Measurements from ENCODE around the gene UNC119B.
"Not testable (repeated sequence)": the region's sequence is repeated elsewhere in the genome, so short reads cannot be mapped to it uniquely, and the experiment has no call there.

Gene UNC119B

DNA sequence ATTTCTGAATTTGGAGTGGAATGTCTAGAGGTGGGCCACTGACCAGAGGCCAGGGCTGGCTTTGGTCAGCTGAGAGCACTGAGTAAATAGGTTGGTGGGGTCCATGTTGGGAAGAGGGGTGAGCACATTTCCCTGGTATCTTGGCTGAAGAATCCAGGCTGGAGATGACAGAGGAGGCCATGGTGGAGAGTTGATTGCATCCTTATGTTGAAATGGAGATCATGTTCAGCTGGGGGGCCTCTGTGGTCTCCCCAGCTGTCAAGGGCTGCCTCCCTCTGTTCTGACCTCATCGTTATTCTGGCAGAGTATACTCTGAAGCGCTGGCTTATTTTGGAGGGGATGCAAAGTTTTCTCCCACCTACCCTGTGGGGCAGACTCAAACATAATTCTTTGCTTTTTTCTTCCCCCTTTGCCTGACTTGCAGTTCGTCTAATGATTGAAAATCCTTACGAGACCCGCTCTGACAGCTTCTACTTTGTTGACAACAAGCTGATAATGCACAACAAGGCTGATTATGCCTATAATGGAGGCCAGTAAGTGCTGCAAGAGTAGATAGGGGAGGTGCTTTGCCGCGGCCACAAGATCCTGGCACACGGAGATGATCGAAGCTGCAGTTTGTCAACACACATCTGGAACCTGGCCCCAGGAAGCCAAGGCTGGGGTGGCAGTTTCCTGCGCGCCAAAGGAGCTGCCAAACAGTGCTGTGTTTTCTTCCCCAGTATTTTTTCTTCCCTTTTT, 9.4 kb downstream of the UNC119B start:
- no peak for DNase-seq (ENCODE audit: low read depth)

DNA sequence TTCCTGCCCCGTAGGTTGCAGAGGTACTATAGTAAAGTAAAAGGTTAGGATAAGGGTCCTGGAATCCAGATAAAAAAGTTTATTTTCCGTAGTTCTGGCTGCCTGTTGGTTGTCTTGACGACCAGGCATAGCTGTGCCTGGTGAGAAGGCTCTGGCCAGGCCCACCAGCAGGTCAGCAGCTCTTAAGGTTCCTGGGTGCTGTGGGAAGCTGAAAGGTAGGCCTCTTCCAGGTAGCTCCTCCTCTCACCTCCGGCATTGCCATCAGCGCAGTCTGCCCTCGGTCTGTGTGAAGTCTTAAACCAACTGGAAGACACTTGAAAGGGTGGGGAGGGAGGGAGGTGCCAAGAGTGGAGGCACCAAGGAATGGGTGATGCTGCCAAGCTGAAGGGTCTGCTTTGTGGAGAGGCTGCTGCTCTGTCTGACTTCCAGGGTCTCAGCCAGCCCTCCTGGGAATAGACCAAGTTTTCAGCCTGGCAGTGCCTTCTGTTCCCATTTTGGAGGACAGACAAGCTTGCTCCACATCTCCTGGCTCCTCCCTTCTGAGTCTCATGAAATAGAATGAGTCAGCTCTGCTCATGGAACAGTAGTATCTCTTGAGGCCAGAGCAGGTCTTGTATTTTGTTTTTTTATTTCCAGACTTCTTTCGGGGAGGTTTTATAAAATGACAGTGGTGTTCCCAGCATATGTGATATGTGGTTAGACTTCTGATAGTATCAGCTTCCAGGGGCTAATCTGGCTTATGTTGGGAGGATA, 10.2 kb downstream of the UNC119B start:
- DNase-seq (ENCODE audit: low read depth): peak; percentile 75

DNA sequence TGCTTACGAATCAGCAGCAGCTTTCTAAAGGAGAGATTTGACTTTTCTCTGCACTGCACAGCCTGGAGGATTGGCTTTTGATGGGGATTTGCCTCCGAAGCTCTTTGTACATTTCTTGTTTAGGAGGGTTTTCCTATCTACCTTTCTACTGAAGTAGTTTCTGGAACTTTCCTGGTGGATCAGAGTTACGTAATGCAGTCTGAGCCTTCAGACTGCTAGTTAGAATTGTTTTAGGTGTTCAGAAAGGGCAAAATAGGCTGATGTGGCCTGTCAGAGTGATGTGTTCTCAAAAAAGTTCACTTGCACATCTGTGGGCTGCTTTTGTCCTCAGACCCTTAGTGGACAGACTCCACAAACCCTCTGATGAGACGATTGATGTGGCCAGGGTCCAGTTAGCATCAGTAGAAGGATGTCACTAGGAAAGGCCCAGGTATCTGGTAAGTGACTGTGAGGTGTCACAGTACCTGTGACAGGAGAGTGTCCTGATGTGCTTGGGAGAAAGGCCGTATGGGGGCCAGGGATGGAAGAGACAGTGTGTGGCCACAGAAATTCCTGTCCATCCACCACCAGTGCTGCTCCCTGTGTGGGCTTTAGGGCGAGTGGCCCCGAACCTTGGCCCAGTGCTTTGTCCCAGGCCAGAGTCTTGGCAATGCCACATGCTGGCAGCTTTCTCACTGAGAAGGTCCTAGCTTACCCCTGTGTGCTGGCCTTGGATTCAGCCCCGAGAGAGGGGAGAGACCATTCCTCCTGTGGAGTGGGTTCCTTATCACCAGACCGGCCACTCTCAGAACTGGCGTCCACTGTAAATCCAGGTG, 10.9 kb downstream of the UNC119B start:
- DNase-seq (ENCODE audit: low read depth): no peak

DNA sequence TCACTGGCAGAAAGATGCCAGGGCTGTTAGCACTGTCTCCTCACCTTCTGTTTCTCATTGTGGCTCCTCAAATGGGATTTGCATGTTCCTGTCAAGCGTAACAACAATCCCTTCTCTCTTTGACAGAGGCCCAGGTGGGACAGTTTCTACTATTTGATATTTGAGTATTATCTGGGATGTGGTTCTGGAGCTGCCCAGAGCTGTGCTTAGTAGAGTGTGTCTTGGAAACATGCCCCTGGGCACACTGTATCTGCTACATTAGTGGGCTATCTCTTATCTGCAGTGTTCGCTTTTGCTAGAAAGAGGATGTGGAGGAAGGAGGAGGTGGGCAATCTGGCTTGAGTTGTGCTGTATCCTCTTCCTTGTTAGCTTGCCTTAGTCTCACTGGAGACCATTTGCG, 11.6 kb downstream of the UNC119B start:
- DNase-seq (ENCODE audit: low read depth): no peak

DNA sequence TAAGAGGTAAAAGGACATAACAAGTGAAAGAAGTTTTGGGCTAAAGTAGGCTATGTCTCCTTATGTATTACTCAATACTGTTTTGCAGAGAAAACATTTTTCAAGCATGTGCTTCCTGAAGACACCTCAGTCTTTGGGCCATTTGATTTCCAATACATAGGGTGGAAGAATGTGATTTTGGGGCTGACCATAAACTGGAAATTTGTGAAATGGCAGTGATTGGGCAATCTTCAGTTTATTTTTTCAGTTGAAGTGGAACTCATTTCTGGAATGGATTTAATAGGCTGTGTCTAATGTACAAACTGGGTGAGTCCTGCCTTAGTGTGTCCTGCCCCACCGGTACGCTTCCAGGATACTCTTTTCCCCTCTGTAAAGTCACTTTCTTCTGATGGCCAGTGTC, 12.5 kb downstream of the UNC119B start:
- no peak for DNase-seq (ENCODE audit: low read depth)

DNA sequence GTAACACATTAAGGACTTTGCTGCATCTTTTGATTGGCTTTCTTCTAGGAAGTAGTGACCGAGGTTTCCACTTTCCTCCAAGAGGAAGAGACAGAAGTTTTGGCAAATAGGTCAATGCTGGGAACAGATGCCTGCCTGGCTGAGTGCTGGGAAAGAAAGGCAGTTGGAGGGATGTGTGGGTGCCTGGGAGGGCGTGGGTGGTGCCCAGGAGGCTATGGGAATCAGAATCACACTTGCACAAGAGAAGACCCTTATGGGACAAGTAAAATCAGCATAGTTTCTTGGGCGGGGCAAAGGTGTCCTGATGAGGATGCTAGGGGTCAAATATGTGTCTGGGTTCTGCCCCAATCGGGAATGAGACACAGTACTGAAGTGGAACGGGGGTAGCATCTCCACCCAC, 14.5 kb downstream of the UNC119B start:
- DNase-seq (ENCODE audit: low read depth): no peak

DNA sequence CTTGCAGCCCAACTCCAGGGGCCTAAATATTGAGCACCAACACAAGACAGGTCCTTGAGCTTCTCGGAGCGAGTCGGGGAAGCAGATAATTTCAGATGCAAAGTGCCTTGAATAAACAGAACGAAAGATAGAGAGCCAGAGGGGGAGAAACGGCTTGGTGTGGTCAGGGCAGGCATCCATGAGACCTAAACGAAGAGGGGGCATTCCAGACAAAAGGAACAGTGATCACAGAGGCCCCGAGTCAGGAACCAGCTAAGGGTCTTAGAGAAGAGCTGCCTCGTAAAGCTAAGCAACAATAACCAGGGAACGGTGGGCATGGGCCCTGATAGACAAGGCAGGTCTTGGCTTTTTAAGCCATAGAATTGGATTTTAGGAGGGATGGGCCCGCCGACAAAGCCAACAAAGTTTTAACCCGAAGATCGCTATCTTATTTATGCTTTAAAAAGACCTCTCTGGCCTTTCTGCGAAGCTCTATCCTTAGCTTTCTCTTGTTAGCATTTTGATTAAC, 14.9 kb downstream of the UNC119B start:
- DNase-seq (ENCODE audit: low read depth): no peak

DNA sequence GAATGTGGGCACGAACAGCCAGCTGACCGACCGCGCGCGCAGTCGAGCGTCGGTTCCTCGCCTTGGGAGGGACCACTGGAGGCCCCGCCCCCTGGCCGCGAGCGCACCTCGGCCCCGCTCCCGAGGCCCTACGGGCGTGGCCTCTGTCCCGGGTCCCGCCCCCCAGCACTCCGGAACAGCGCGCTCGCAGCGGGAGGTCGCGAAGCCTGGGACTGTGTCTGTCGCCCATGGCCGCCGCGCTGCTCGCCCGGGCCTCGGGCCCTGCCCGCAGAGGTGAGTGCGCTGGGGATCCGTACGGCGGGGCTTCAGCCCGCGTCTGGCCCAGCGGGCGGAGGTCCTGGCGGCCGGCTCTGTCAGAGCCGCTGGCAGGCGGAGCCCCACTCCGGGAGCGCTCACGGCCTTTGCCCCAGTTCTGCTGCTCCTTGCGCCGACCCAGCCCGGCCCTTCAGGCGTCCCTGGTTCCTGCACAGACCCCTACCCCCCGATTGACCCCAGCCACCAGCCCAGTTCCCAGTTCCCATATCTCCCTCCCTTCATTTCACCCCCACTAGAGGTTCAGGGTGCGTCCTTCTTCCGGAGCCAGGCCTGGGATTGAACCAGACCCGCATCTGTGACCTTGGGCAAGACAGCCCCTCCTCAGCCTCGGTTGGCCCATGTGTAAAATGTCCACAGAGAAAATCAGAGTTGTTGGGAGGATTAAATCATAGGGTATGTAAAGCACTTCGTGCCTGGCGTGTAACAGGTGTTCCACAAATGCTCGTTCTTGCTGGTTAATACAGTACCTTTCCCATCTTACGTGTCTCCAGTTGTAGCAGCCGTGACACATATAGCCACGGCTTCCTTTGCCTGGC, 15.6 kb downstream of the UNC119B start, which contains the start of gene ACADS:
ACADS (plus strand) TSS at position 168 of the 851 bp plus-strand sequence; CDS start at position 228, 60 bp downstream.
- peak; percentile 68 for DNase-seq (ENCODE audit: low read depth)

DNA sequence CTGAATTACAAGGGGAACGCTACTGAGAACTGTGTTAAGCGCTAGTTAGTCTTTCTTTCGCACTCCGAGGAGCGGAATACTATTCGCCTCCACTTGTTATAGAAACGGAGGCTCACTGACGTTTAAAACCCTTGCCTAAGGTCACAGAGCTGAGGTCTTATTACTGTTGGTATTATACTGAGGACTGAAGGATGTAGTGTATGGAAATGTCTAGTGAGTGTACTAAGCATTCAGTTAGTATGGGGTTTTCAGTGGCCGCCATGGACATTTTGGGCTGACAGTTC, 16.2 kb downstream of the UNC119B start:
- DNase-seq (ENCODE audit: low read depth): no peak

DNA sequence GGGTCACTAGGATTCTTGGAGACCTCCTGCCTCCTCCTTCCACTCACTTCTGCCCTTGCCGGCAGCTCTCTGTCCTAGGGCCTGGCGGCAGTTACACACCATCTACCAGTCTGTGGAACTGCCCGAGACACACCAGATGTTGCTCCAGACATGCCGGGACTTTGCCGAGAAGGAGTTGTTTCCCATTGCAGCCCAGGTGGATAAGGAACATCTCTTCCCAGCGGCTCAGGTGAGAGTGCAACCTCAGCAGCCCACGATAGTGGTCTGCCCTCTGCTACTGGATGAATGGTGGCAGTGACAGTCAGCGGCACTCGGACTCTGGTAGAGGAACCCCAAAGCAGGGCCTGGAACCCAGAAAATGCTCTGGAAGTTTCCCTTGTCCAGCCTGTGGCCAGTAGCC, 16.7 kb downstream of the UNC119B start:
- no peak for DNase-seq (ENCODE audit: low read depth)

DNA sequence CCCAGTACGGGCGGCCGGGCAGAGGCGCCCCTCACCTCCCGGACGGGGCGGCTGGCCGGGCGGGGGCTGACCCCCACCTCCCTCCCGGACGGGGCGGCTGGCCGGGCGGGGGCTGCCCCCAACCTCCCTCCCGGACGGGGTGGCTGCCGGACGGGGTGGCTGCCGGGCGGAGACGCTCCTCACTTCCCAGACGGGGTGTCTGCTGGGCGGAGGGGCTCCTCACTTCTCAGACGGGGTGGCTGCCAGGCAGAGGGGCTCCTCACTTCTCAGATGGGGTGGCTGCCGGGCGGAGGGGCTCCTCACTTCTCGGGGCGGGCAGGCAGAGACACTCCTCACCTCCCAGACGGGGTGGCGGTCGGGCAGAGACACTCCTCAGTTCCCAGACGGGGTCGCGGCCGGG, 21.9 kb downstream of the UNC119B start:
- not testable (repeated sequence) for DNase-seq (ENCODE audit: low read depth)

DNA sequence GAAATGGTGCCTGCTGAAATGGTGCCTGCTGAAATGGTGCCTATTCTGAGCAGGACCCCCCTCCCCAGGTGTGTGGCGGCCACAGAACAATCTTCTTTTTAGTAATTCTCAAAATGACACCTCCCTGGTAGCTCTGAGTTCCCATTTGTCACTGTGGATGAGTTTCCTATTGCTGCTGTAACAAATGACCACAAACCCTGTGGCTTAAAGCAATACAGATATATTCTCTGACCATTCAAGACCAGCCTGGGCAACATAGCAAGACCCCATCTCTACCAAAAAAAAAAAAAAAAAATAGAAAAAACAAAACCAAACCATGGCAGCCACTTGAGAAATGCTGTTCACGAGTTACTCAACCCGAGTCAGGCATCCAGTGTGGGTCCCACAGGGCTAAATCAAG, 23.3 kb downstream of the UNC119B start:
- no peak for DNase-seq (ENCODE audit: low read depth)

DNA sequence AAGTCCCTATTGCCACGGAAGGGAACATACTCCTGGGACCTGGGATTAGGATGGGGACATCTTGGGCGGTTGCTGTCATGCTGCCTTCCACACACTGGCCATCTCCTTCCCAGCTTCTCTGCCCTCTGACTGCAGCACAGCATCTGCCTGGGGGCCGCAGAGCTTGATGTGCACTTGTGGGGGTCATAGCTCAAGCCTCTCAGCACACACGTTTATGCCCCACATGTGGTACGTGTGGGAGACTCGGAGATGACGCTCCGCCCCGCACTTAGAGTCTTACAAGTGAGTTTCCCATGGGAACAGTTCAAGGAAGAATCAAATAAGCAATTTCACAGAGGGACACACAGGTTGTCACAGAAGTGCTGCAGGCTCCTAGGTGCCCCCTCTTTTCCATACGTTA, 24.0 kb downstream of the UNC119B start:
- DNase-seq (ENCODE audit: low read depth): no peak

DNA sequence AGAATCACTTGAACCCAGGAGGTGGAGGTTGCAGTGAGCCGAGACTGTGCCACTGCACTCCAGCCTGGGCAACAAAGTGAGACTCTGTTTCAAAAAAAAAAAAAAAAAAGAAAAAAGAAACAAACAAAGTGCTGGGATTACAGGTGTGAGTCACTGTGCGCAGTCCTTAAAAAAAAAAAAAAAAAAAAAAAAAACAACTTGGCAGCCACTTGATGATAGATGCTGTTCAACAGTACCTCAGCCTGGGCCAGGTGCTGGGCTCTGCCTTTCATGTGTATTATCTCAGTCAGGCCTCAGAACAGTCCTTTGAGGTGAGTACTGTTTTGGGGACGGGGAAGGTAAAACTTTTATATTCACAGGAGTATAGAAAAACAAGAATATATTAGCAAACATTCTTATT, 24.9 kb downstream of the UNC119B start:
- no peak for DNase-seq (ENCODE audit: low read depth)

DNA sequence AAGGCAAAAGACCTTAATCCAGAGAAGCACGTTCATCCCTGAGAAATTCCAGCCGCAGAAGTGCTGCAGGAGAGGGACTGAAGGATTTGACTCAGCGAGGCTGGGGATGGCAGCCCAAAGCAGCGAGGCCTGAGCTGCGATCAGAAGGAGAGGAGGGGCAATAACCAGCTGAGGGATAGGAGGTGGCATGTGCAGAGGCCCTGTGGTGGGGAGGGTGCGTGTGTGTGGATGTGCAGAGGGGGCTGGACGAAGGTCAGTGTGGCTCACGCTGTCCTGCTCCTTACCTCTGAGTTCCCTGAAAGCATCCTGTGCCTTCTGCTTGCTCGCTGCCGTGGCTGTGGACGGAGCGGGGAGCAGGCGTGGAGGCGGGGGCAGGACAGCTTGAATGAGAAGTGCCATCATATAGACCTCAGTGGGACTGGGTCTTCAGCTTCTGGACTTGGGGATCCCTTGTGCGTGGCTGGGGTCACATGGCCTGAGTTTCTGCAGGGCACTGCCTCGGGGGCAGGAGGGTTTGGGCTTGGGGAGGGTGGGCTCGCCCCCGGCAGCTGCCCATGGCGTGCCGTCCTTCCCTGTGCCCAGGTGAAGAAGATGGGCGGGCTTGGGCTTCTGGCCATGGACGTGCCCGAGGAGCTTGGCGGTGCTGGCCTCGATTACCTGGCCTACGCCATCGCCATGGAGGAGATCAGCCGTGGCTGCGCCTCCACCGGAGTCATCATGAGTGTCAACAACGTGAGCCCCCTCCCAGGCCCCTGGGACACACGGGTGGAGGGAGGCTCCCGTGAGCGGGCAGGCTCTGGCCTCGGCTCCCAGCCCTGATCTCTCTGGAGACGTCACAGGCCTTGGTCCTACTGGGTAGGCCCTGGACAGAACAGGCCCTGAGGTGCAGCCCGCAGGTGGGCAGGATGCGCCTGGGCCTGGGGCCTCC, 26.4 kb downstream of the UNC119B start:
- DNase-seq (ENCODE audit: low read depth): no peak

DNA sequence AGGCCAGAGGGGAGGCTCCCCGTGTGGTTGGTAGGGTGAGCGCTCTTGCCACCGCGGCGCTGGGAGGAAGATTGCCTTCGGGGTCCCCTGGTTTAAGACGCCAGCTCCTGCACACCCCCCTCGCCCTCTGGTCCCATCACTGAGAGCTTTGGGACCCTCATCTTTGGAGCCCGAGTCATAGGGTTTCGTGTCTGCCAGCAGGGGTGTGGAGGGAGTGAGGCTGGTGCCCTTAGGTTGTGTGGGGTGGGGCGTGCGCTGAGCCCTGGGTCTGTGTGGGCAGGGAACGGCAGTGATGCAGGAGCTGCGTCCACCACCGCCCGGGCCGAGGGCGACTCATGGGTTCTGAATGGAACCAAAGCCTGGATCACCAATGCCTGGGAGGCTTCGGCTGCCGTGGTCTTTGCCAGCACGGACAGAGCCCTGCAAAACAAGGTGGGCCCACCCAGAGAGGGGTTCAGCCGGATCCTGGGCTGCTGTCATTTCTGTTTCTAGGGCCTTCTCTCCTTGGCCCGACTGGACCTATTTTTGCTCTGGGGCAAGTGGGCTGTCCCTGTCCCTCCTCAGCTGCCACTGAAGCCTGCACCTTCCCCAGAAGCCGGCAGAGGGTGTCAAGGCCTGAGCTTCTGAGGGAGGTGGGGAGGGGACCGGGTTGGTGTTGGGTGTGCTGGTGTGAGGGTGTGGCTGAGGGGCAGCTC, 27.4 kb downstream of the UNC119B start:
- DNase-seq (ENCODE audit: low read depth): no peak

DNA sequence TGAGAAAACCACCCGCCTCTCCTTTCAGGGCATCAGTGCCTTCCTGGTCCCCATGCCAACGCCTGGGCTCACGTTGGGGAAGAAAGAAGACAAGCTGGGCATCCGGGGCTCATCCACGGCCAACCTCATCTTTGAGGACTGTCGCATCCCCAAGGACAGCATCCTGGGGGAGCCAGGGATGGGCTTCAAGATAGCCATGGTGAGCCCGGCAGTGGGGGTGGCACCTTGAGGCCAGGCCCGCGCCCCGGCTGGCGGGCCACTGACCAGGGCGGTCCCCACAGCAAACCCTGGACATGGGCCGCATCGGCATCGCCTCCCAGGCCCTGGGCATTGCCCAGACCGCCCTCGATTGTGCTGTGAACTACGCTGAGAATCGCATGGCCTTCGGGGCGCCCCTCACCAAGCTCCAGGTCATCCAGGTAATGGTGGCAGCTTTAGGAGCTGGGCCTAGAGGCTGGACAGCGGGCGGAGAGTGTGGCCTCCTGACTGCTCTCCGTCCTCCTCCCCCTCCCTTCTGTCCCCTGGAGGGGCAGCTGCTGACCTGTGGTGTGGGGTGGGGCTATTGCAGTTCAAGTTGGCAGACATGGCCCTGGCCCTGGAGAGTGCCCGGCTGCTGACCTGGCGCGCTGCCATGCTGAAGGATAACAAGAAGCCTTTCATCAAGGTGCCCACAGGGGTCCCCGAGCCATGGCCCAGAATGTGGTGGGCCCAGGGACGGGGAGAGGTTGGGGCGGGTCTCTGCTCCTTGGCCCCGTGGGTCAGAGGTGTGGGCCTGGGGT, 28.2 kb downstream of the UNC119B start:
- DNase-seq (ENCODE audit: low read depth): no peak

DNA sequence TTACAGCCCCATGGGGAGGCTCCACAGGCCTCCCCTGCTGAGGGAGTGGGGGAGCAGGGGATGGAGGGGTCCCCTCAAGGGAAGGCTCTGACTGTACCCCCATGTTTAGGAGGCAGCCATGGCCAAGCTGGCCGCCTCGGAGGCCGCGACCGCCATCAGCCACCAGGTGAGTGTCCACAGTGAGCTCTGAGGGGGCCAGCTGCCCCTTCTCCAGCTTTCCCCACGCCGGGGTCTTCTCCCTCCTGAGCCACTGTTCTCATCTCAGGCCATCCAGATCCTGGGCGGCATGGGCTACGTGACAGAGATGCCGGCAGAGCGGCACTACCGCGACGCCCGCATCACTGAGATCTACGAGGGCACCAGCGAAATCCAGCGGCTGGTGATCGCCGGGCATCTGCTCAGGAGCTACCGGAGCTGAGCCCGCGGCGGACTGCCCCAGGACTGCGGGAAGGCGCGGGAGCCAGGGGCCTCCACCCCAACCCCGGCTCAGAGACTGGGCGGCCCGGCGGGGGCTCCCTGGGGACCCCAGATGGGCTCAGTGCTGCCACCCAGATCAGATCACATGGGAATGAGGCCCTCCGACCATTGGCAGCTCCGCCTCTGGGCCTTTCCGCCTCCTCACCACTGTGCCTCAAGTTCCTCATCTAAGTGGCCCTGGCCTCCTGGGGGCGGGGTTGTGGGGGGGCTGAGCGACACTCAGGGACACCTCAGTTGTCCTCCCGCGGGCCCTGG, 28.9 kb downstream of the UNC119B start:
- DNase-seq (ENCODE audit: low read depth): no peak
